OCI-LY3 (cell line): ENCODE results near the gene LINGO4.

Source experiments
- CTCF ChIP-seq: fragments of 200-600, 300-600 bp; sonication (generic); IDR thresholded peaks from 2 replicates; pipeline ENCODE4 v1.5.1; 2014; ENCODE audit warnings: antibody characterized with exemption, low read length, low read depth
- EZH2phosphoT487 ChIP-seq: fragments of 200-600 bp; shearing (Covaris generic); IDR thresholded peaks from 2 replicates; pipeline ENCODE4 v1.6.1; 2018; ENCODE audit warnings: antibody characterized with exemption, mixed run types, low read depth

GRCh38 chr1:151759241-151759640 lies 46.0 kb downstream of the LINGO4 start:
- TF ChIP-seq CTCF (no peak), EZH2phosphoT487 (no peak)
